Measurements from ENCODE around the gene ZNF609.

ZNF609 gene

GRCh38 chr15:64651601-64652191 is 191.3 kb downstream of the ZNF609 start:
- DNase-seq (ENCODE audit: low read depth), result peak; percentile 4

- DNase-seq (ENCODE audit: low read depth), result no peak
These were observed 193.4 kb downstream of the ZNF609 start for GRCh38 chr15:64653757-64654156.

- no peak for DNase-seq (ENCODE audit: low read depth)
These were observed 196.1 kb downstream of the ZNF609 start for GRCh38 chr15:64656508-64656907.

GRCh38 chr15:64665179-64665578 is 204.8 kb downstream of the ZNF609 start:
- no peak for DNase-seq (ENCODE audit: low read depth)

DNA sequence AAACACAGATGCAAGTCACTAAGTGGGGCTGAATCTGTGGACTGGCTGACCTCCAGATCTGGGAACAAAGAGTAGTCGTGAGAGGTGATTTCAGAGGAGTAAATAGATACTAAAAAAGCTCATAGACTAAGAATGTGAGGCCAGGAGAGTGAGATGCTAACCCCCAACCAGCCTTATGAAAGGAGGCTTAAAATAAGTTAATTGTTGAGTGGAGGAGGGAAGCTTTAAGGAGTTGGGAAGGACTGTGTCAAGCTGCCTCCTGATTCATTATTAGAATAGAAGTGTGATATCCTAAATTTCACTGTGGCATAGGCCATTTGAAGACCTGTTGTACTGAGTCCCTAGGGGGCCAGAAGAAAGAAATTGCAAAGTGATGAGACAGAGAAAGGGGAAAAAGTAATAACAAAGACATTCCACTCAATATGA is 207.4 kb downstream of the ZNF609 start:
- no peak for DNase-seq (ENCODE audit: low read depth)

- no peak for DNase-seq (ENCODE audit: low read depth)
These were observed 213.5 kb downstream of the ZNF609 start for GRCh38 chr15:64673866-64674265.

DNA sequence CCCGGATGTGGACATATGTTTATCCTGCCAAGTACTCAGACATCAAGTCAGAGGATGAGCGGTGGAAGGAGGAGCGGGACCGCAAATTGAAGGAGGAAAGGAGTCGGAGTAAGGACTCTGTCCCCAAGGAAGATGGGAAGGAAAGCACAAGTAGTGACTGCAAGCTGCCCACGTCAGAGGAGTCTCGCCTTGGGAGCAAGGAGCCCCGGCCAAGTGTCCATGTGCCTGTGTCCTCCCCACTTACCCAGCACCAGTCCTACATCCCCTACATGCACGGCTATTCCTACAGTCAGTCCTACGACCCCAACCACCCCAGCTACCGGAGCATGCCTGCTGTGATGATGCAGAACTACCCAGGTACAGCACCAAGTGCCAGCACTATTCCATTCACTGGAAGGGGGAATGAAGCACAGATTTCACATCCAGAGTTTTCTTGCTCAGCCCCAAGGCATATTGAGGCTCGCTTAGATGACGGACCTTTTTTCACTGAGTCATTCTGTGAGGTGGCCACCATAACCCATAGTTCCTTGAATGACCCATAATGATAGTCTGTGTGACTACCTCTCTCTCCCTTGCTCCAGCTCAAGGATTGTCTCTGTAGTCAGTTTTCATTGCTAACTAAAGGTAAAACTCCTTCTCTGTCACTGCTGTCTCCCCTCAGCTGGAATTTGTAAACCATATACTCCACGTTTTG is 217.9 kb downstream of the ZNF609 start:
- no peak for DNase-seq (ENCODE audit: low read depth)

DNA sequence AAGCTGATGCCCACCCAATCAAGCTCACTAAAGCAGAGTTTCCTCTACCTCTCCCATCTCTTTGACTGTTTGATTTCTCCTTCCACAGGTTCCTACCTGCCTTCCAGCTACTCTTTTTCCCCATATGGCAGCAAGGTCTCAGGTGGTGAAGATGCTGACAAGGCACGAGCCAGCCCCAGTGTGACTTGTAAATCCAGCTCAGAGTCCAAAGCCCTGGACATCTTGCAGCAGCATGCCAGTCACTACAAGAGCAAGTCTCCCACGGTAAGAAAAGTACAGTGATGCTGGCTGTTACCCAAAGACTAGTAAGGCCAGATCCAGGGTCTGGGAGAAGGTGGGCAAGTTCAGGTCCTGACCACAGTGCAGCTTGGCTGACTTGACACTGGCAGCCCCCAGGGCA is 219.7 kb downstream of the ZNF609 start:
- DNase-seq (ENCODE audit: low read depth), result no peak

DNA sequence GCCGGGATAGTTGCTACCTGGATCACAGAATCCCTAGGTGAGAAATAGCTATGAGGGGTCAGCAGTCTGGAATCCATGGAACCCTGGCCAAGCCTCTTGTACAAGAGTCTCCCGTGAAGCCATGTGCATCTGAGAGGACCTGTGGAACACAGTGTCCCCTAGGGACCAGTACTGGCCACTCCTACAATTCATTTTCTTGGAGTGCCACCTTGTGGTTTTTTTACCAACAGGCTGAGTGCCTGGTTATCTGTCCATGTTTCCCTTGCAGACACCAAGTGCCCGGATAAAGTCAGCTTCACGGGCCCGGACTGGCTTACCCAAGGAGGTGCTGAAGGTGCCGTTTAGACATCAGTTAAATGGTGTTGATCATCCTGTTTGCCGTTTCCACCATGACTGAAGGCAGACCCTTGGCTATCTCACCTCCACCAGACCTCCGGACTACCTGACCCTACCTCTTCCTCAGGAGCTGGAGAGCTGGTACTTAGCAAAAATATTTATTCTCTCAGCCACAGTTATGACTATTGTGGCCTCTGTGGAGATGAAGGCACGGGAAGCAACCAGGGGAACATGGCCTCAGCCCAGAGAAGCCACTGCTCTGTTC is 221.1 kb downstream of the ZNF609 start:
- DNase-seq (ENCODE audit: low read depth), result no peak

- DNase-seq (ENCODE audit: low read depth), result no peak
These were observed 221.9 kb downstream of the ZNF609 start for GRCh38 chr15:64682255-64682654.

GRCh38 chr15:64683378-64683777 is 223.0 kb downstream of the ZNF609 start:
- DNase-seq (ENCODE audit: low read depth), result no peak

- DNase-seq (ENCODE audit: low read depth), result no peak
These were observed 225.0 kb downstream of the ZNF609 start for GRCh38 chr15:64685230-64685888.

DNA sequence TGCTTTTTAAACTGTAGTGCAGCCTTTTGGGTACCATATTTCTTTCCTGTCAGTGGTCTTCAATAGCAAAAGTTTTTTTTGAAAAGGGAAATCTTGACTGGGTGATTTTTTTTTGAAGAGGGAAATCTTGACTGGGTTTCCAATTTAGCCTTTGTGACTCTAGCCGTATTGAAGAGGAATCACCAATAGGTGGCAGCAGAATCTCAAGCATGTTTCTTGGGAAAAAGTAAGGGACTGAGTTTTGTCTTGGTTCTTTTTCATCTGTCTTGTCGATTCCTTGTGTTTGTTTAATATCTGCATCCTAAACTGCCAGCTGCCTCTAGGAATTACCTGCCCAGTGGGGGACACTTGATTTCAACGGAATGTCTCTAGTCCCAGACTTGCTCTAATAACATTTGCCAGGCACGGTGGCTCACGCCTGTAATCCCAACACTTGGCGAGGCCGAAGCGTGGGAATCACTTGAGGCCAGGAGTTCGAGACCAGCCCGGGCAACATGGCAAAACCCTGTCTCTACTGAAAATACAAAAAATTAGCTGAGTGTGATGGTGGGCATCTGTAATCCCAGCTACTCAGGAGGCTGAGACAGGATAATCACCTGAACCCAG is 225.9 kb downstream of the ZNF609 start:
- no peak for DNase-seq (ENCODE audit: low read depth)

- no peak for DNase-seq (ENCODE audit: low read depth)
These were observed 226.8 kb downstream of the ZNF609 start for GRCh38 chr15:64687172-64687571.

DNA sequence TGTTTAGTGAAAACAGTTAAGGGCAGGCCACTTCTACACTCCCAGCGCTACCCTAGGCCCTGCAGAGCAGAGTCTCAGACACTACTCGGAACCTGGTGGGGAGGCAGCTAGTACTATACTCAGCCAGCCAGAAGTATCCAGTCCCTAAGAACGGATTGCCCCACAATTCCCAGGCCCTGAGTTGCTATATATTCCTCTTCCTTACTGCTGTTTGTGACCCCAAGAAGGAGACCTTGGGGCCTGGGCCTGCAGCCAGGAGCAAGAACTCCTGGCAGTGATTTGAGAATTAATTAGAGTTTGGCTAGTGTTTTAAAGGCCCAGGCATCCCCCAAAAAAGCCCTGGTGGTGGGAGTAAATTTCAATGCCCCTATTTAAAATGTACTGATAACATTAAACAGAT is 227.3 kb downstream of the ZNF609 start:
- no peak for DNase-seq (ENCODE audit: low read depth)

- no peak for DNase-seq (ENCODE audit: low read depth)
These were observed 228.4 kb downstream of the ZNF609 start for GRCh38 chr15:64688770-64689169.

GRCh38 chr15:64690008-64690407 is 229.6 kb downstream of the ZNF609 start:
- DNase-seq (ENCODE audit: low read depth), result no peak

- no peak for DNase-seq (ENCODE audit: low read depth)
These were observed 230.4 kb downstream of the ZNF609 start for GRCh38 chr15:64690578-64691296.

- no peak for DNase-seq (ENCODE audit: low read depth)
These were observed 231.7 kb downstream of the ZNF609 start for GRCh38 chr15:64691896-64692565.

GRCh38 chr15:64693134-64693533 is 232.8 kb downstream of the ZNF609 start:
- DNase-seq (ENCODE audit: low read depth), result no peak

DNA sequence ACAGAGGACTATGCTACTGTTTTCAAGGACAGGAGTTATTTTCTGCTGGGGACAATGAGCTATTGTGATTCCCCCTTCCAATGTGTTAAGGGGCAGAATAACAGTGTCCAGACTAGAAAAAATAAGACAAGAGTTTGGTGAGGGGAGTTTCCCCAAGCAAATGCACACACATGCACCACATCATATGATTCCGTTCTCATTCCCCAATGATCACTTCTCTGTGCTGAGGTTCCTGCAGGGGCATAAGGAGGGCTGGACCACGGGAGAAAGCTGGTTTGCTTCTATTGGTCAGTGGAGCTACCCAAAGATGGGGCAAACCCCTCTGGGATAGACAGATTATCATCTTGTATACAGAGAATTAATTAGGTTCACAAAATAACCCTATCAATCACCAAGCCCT is 234.4 kb downstream of the ZNF609 start:
- DNase-seq (ENCODE audit: low read depth), result no peak

Data from activated T-cell treated with anti-CD3 and anti-CD28 coated beads for 48 hours (primary cell).